Activated gamma-delta T cell treated with anti-CD3 and anti-CD28 coated beads, Interleukin-2, amount 50 U/mL, for 16 hours (primary cell): ENCODE results near the gene ALG10B.
"Not testable (repeated sequence)": the region's sequence is repeated elsewhere in the genome, so short reads cannot be mapped to it uniquely, and the experiment has no call there.

Experiments
- DNase-seq: peaks from one replicate; pipeline ENCODE4 v3.0.0-alpha.2; 2020; ENCODE audit warnings: low read depth

The ALG10B gene, protein sequence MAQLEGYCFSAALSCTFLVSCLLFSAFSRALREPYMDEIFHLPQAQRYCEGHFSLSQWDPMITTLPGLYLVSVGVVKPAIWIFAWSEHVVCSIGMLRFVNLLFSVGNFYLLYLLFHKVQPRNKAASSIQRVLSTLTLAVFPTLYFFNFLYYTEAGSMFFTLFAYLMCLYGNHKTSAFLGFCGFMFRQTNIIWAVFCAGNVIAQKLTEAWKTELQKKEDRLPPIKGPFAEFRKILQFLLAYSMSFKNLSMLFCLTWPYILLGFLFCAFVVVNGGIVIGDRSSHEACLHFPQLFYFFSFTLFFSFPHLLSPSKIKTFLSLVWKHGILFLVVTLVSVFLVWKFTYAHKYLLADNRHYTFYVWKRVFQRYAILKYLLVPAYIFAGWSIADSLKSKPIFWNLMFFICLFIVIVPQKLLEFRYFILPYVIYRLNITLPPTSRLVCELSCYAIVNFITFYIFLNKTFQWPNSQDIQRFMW

DNA sequence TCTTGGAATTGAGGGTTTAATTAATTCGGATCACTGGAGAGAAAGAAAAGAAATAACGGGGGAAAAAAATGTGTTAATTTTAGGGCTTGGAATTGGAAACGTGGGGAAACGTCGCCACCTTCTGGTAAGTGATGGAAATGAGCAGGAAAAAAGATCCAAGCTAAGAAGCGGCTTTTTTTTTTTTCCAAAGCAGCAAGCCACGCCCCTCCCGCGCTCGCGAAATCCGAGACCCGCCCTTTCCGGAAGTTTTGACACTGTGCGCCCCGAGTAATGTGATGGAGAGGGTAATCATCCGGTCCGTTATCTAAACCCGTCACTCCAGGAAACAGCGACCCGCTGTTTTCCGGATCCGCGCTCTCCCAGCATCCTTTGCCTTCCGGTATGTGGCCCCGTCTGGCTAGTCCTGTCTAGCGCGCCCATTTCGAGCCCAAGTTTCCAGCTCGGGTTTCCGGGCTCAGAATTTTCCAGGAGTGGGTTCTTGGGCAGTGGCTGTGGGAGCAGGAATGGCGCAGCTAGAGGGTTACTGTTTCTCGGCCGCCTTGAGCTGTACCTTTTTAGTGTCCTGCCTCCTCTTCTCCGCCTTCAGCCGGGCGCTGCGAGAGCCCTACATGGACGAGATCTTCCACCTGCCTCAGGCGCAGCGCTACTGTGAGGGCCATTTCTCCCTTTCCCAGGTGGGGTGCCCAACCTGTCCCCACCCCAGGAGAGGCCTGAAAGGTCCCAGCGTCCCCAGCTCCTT, at the start of gene ALG10B:
Gene ALG10B, plus strand, starts transcription at position 384 of the 739 bp plus-strand sequence. Its CDS starts 120 bp downstream, at position 504.
- DNase-seq, result peak; percentile 87

DNA sequence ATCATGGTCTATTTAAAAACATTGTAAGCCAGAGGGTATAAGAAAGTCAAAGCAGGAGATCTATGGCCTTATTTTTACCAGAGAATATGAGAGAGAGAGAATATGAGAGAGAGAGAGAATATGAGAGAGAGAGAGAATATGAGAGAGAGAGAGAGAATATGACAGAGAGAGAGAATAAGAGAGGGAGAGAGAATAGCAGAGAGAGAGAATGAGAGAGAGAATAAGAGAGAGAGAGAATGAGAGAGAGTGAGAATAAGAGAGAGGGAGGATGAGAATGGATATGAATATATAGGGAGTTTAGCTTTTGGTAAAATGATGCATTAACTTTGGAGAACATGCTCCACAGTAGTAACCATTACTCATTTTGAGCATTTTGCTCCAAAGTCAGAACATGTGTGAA, 48.0 kb upstream of the ALG10B start:
- no peak for DNase-seq

- DNase-seq, result no peak
Measured at GRCh38 chr12:38269897-38270296, 46.7 kb upstream of the ALG10B start.

- DNase-seq, result no peak
Measured at GRCh38 chr12:38279756-38280155, 36.8 kb upstream of the ALG10B start.

- DNase-seq, result no peak
Measured at GRCh38 chr12:38282886-38283285, 33.7 kb upstream of the ALG10B start.

GRCh38 chr12:38289396-38289795, 27.2 kb upstream of the ALG10B start:
- DNase-seq, result no peak

GRCh38 chr12:38291160-38291559, 25.4 kb upstream of the ALG10B start:
- DNase-seq, result no peak

DNA sequence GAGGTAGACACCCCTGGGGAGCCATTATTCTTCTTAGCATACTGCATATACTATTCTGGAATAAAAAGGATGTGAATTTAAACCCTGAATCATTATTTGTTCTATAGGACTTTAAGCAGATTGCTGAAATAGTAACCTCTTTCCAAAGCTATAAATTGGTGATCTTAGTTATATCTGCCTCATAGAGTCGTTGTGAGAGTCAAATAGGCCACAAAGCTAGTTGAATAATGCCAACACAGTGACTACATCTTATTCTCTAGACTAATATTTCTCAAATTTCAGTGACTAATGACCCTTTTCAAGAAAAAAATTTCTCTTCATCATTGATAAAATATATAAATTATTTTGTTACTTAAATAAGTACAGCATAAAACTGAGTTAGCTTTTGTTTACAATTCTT, 13.6 kb upstream of the ALG10B start:
- not testable (repeated sequence) for DNase-seq

- DNase-seq, result not testable (repeated sequence)
Measured at GRCh38 chr12:38321966-38322365, 5.4 kb downstream of the ALG10B start.

GRCh38 chr12:38324912-38325311, 8.3 kb downstream of the ALG10B start:
- no peak for DNase-seq

GRCh38 chr12:38327356-38327755, 10.8 kb downstream of the ALG10B start:
- DNase-seq, result no peak

DNA sequence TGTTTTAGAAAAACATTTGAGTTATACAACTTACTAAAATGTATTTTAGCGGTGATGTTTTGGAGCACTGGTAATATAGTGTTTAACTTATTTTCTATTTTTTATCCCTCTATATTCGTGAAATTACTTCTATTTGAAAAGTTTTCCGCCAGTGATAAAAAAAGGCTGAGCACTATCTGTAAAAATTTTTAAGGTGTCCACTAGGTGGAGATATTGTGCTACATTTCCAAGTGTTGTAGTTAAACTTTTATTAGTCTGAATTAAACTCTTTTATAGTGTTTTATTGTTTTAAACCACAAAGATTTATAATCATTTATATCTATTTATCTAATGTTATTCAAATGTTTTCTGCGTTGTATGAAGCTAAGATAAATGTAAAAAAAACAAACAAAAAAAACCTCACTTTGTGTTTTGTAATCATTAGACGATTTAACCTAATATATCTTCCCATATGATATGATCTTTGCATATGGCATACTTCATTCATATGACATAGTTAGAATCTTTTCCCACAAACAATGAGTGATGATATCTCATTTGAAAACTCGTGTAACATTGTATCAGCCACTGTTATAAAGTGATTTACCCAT, 11.8 kb downstream of the ALG10B start:
- DNase-seq, result no peak

DNA sequence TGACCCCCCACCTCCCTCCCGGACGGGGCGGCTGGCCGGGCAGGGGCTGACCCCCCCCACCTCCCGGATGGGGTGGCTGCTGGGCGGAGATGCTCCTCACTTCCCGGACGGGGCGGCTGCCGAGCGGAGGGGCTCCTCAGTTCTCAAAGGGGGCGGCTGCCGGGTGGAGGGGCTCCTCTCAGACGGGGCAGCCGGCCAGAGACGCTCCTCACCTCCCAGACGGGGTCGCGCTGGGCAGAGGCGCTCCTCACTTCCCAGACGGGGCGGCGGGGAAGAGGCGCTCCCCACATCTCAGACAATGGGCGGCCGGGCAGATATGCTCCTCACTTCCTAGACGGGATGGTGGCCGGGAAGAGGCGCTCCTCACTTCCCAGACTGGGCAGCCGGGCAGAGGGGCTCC, 13.8 kb downstream of the ALG10B start:
- not testable (repeated sequence) for DNase-seq

DNA sequence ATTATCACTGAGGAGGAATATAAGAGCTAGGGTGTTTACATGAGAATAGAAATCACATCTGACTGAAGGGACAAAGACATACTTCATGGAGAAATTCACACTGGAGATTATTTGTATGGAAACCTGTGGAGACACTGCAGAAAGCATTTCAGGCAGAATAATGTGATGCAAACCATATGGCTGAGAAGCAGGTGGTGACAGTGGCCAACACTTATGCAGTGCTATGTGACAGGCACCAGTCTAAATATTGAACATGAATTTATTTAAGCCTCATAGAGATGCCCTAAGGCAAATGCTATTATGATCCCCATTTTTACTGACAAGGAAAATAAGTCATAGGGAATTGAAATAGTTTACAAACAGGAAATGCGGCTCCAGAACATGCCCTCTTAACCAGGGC, 16.2 kb downstream of the ALG10B start:
- DNase-seq, result no peak

- DNase-seq, result no peak
Measured at GRCh38 chr12:38342444-38342843, 25.9 kb downstream of the ALG10B start.

- not testable (repeated sequence) for DNase-seq
Measured at GRCh38 chr12:38343256-38343655, 26.7 kb downstream of the ALG10B start.

DNA sequence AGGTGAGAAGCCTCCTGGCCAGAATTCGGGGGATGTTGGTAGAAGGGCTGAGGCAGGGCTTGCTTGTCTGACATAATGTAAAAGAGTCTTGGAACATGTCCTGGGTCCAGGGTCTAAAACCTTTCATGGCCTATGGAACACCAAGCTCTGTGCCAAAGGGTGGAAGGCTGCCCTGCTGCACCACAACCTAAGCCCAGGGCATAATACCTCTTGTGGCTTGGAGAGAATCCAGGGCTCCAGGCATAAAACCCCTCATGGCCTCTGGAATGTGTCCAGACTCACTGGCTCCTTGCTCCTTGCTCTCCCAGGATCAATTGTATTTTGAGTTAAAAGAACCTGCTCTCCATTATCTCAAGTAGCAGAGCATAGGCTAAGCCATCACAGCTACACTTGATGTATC, 27.3 kb downstream of the ALG10B start:
- not testable (repeated sequence) for DNase-seq

- DNase-seq, result no peak
Measured at GRCh38 chr12:38350342-38351174, 34.0 kb downstream of the ALG10B start.

DNA sequence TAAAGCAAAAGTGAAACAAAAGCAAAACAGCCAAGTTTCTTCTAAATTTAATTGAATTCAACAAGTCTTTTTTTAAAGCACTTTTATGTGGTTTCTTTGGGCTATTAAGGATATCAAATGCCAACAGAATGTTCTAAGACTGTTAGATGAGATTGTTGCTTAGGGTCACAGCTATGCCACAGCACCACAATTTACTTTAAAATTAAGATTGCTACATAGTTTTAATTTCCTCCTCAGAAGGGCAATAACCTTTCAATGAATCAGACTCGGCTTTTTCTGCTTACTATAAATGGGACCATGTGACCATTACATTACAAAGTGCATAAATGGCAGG, 34.6 kb downstream of the ALG10B start:
- DNase-seq, result not testable (repeated sequence)

- DNase-seq, result no peak
Measured at GRCh38 chr12:38367506-38367905, 50.9 kb downstream of the ALG10B start.

- DNase-seq, result no peak
Measured at GRCh38 chr12:38370311-38370710, 53.7 kb downstream of the ALG10B start.

DNA sequence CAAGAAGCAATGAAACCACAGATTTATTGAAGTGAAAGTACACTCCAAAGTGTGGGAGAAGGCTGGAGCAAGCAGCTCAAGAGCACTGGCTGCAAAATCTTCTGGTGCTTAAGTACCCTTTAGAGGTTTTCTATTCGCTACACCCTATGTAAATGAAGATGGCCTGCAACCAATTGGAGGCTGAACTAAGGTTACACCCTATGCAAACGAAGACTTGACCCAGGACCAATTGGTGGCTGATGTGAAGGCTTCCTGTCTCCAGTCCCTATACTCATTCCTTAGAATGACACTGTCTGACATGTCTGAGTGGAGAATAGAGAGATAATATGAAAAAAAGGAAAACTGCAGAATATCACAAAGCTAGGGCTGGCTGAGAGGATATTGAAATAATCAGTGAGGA, 57.2 kb downstream of the ALG10B start:
- no peak for DNase-seq
